ENCODE measurements around the gene UBN1. TPM values are rescaled to one million over a fixed set of nuclear protein-coding genes. Genes with fewer than 3 reads are reported as not detected.

The UBN1 gene
- total RNA-seq, 1 experiment from 2014 or later, result 21.4 TPM

GRCh38 chr16:4837733-4838501 is 9.4 kb upstream of the UBN1 start:
- Histone ChIP-seq H4K20me1 (ENCODE audit: low read length) (no peaks in the 10 kb centered on the region), H3K4me3 (ENCODE audit: low read length) (no peak overlapping the region), H3K27me3 (ENCODE audit: low read length) (no peaks in the 10 kb centered on the region), H3F3A (ENCODE audit: low read length, unreplicated experiment) (no peaks in the 10 kb centered on the region), H2AFZ (ENCODE audit: low read length) (no peak overlapping the region), H3K9ac (ENCODE audit: low read length) (no peak overlapping the region), H3K4me2 (ENCODE audit: low read length) (no peak overlapping the region), H3K36me3 (ENCODE audit: low read depth, low read length) (peaks cover 18% of the 10 kb centered on the region; the same call in 1 of the 2 replicates), H3K27ac (ENCODE audit: low read length) (no peak overlapping the region), H3K4me1 (ENCODE audit: insufficient read depth, low read length) (no peaks in the 10 kb centered on the region), H3K9me2 (replicated peaks; ENCODE audit: low read length) (no peaks in the 10 kb centered on the region), H3K79me2 (ENCODE audit: low read length) (0 out of 2 replicates have a peak, but pooled peaks cover 9% of the 10 kb centered on the region), H3K9me3 (ENCODE audit: low read length) (no peaks in the 10 kb centered on the region)
- POLR2A ChIA-PET (ENCODE audit: unreplicated experiment), result no interaction called here
- DNase-seq (no peak), ATAC-seq (no peak)
- BruUV-seq (replicated peaks), result no TSS peak
- TF ChIP-seq EZH2phosphoT487 (IDR thresholded peaks at IDR 0.05; ENCODE audit: borderline replicate concordance, low read length) (no peak), EZH2 (IDR thresholded peaks at IDR 0.05; ENCODE audit: low read length, unreplicated experiment) (no peak)
- TF ChIP-seq, protein P1, sequence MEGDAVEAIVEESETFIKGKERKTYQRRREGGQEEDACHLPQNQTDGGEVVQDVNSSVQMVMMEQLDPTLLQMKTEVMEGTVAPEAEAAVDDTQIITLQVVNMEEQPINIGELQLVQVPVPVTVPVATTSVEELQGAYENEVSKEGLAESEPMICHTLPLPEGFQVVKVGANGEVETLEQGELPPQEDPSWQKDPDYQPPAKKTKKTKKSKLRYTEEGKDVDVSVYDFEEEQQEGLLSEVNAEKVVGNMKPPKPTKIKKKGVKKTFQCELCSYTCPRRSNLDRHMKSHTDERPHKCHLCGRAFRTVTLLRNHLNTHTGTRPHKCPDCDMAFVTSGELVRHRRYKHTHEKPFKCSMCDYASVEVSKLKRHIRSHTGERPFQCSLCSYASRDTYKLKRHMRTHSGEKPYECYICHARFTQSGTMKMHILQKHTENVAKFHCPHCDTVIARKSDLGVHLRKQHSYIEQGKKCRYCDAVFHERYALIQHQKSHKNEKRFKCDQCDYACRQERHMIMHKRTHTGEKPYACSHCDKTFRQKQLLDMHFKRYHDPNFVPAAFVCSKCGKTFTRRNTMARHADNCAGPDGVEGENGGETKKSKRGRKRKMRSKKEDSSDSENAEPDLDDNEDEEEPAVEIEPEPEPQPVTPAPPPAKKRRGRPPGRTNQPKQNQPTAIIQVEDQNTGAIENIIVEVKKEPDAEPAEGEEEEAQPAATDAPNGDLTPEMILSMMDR (conservative IDR thresholded peaks at IDR 0.05; ENCODE audit: low read depth, low read length), result no peak
- CTCF ChIA-PET, result no interaction called here
- intact Hi-C loops (cut with micrococcal nuclease), result no loop called here

- ATAC-seq (no peak), DNase-seq (no peak)
- H3K27me3 ChIP-seq (ENCODE audit: low read length), result no peaks in the 10 kb centered on the region
- H3K79me2 ChIP-seq (ENCODE audit: low read length), result peaks cover 13% of the 10 kb centered on the region
- H4K20me1 ChIP-seq (ENCODE audit: low read length), result peaks cover 7% of the 10 kb centered on the region; the same call in 1 of the 2 replicates
- peaks cover 29% of the 10 kb centered on the region; the same call in 1 of the 2 replicates for H3K36me3 ChIP-seq (ENCODE audit: low read depth, low read length)
- no peak overlapping the region for H3K4me3 ChIP-seq (ENCODE audit: low read length)
- TF ChIP-seq EZH2phosphoT487 (IDR thresholded peaks at IDR 0.05; ENCODE audit: borderline replicate concordance, low read length) (no peak), EZH2 (IDR thresholded peaks at IDR 0.05; ENCODE audit: low read length, unreplicated experiment) (no peak)
- TF ChIP-seq, protein P1 (conservative IDR thresholded peaks at IDR 0.05; ENCODE audit: low read depth, low read length), result no peak
- ChIA-PET POLR2A (ENCODE audit: unreplicated experiment) (no interaction called here), CTCF (no interaction called here)
- H2AFZ ChIP-seq (ENCODE audit: low read length), result no peak overlapping the region
- no peak overlapping the region for H3K27ac ChIP-seq (ENCODE audit: low read length)
- no peak overlapping the region for H3K4me2 ChIP-seq (ENCODE audit: low read length)
- BruUV-seq (replicated peaks), result no TSS peak
- no peaks in the 10 kb centered on the region for H3K9me2 ChIP-seq (replicated peaks; ENCODE audit: low read length)
- intact Hi-C loops (cut with micrococcal nuclease), result no loop called here
- no peaks in the 10 kb centered on the region for H3K9me3 ChIP-seq (ENCODE audit: low read length)
- no peaks in the 10 kb centered on the region for H3F3A ChIP-seq (ENCODE audit: low read length, unreplicated experiment)
- no peak overlapping the region for H3K9ac ChIP-seq (ENCODE audit: low read length)
- no peaks in the 10 kb centered on the region for H3K4me1 ChIP-seq (ENCODE audit: insufficient read depth, low read length)
These were observed 7.3 kb upstream of the UBN1 start for GRCh38 chr16:4839942-4840341.

- BruUV-seq (replicated peaks), result no TSS peak
- Histone ChIP-seq H3K9me2 (replicated peaks; ENCODE audit: low read length) (no peaks in the 10 kb centered on the region), H3K4me2 (ENCODE audit: low read length) (no peak overlapping the region), H2AFZ (ENCODE audit: low read length) (no peak overlapping the region), H3K79me2 (ENCODE audit: low read length) (peaks cover 20% of the 10 kb centered on the region), H3K27ac (ENCODE audit: low read length) (no peak overlapping the region), H3K4me3 (ENCODE audit: low read length) (no peak overlapping the region), H3F3A (ENCODE audit: low read length, unreplicated experiment) (no peaks in the 10 kb centered on the region), H4K20me1 (ENCODE audit: low read length) (peaks cover 14% of the 10 kb centered on the region; the same call in 1 of the 2 replicates), H3K9ac (ENCODE audit: low read length) (no peak overlapping the region), H3K4me1 (ENCODE audit: insufficient read depth, low read length) (peaks cover 6% of the 10 kb centered on the region; the same call in 1 of the 2 replicates), H3K36me3 (ENCODE audit: low read depth, low read length) (peaks cover 29% of the 10 kb centered on the region; the same call in 1 of the 2 replicates), H3K9me3 (ENCODE audit: low read length) (no peaks in the 10 kb centered on the region), H3K27me3 (ENCODE audit: low read length) (no peaks in the 10 kb centered on the region)
- intact Hi-C loops (cut with micrococcal nuclease), result no loop called here
- POLR2A ChIA-PET (ENCODE audit: unreplicated experiment), result no interaction called here
- CTCF ChIA-PET, result no interaction called here
- no peak for ATAC-seq
- TF ChIP-seq EZH2 (IDR thresholded peaks at IDR 0.05; ENCODE audit: low read length, unreplicated experiment), result no peak
- TF ChIP-seq, protein P1 (conservative IDR thresholded peaks at IDR 0.05; ENCODE audit: low read depth, low read length), result no peak
- no peak for TF ChIP-seq EZH2phosphoT487 (IDR thresholded peaks at IDR 0.05; ENCODE audit: borderline replicate concordance, low read length)
- DNase-seq, result no peak
These were observed 6.3 kb upstream of the UBN1 start for GRCh38 chr16:4840984-4841383.

Data from PC-3 (cell line).